Measurements from ENCODE around the gene CD5L.

CD5L gene

DNA sequence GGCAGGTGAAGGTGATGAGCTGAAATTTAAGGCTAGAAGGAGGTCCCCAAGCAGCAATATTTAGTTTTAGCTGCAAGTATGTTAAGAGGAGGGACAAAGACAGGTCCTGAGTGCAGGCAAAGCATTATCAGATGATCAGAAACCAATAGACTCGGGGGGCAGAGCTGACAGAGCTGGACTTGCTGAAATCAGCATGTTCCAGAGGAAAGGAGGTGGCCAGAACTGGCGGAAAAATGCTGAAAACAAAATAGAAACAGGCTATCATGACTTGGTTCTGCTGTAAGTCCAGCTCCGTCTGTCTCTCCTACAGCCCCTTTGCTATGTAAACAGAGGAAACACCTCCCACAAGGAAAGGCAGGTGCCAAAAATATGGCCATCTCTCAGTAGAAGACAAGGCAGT lies at the start of gene CD5L:
Gene CD5L, minus strand, starts transcription at position 101 of the 400 bp plus-strand sequence. CDS start 107 bp downstream, outside the sequence.
- no peak for DNase-seq (ENCODE audit: low read depth in 1 of 2, low spot score in 1 of 2)

DNA sequence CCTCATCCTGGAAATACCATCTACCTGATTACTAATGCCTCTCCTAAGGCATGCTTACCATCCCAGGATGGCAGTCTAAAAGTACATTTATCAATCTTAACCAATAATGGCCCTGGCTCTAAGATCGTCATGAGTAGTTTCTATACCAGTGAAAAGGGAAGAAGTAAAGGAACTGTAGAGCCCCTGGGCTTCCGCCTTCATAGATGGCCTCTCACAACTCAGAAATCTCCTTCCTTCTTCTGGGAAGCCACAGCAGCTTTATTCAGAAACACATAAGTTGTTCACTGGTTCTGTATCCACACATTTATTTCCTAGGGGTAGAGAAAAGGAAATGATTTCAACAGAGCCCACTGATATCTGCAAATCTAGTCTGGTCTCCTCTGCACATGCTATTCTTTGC lies 41.0 kb upstream of the CD5L start:
- no peak for DNase-seq (ENCODE audit: low read depth in 1 of 2, low spot score in 1 of 2)

DNA sequence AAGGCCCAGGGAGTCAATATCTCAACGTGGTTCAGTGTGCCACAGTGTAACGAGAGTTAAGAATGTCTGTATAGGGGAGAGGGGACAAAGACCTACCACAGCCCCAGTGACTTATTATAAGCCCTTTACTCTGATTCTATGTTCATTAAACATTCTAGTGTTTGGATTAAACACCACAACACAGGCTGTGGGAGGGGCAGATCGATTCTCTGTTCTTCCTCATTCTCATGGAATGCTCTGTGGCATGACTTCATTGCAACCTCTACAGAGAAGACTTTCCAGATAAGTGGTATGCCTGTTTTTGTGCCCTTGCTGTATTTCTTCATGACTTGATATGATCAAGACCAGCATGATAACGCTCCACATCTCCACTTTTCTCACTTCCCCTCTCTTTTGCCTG lies 39.0 kb upstream of the CD5L start:
- no peak for DNase-seq (ENCODE audit: low read depth in 1 of 2, low spot score in 1 of 2)

DNA sequence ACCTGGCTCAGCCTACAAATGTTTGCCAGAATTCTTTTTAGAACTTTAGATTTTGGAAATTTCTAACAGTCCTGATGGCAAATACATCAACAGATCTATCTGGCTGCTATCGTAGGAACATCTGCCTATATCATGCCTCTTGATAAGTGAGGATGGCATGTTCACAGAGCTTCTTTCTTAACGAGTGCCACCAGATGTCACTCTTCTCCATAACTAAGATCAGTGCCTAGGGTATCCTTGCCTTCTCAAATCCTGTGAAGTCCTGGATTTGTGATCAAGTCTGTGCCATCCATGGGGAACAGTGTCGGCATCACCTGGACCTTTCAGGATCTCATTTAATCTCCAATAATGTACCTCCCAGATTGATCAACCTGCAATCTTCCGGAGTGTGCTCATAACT lies 36.5 kb upstream of the CD5L start:
- DNase-seq (ENCODE audit: low read depth in 1 of 2, low spot score in 1 of 2) = no peak

DNA sequence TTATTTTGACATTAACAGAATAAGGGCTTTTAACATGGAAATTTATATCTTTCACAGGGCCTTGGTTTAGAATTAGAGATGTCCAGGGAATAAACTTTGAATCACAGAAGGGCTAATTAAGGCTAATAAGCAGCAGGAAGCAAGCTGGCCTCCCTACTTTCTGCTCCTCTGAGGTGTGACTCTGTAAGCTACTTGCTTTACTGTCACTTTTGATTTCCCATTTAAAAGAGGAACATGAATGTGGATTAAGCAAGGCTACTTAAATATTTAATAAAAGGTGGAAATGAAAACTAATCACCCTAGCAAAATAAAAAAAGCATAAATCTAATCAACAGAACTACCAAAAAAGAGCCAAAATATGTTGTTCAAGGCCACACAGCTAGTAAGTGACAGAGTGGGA lies 28.9 kb upstream of the CD5L start:
- no peak for DNase-seq (ENCODE audit: low read depth in 1 of 2, low spot score in 1 of 2)

DNA sequence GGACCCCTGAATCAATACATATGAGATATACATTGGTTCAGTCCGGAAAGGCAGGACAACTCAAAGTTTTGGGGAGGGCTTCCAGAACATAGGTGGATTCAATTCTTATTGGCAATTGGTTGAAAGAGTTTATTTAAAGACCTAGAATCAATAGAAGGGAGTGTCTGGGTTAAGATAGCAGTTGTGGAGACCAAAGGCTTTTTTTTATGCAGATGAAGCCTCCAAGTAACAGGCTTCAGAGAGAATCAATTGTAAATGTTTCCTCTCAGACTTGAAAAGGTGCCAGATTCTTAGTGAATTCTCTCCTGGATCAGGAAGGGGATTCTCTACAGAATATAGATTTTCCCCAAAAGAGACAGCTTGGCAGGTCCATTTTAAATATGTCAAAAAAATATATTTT lies 27.0 kb upstream of the CD5L start:
- DNase-seq (ENCODE audit: low read depth in 1 of 2, low spot score in 1 of 2) = no peak

DNA sequence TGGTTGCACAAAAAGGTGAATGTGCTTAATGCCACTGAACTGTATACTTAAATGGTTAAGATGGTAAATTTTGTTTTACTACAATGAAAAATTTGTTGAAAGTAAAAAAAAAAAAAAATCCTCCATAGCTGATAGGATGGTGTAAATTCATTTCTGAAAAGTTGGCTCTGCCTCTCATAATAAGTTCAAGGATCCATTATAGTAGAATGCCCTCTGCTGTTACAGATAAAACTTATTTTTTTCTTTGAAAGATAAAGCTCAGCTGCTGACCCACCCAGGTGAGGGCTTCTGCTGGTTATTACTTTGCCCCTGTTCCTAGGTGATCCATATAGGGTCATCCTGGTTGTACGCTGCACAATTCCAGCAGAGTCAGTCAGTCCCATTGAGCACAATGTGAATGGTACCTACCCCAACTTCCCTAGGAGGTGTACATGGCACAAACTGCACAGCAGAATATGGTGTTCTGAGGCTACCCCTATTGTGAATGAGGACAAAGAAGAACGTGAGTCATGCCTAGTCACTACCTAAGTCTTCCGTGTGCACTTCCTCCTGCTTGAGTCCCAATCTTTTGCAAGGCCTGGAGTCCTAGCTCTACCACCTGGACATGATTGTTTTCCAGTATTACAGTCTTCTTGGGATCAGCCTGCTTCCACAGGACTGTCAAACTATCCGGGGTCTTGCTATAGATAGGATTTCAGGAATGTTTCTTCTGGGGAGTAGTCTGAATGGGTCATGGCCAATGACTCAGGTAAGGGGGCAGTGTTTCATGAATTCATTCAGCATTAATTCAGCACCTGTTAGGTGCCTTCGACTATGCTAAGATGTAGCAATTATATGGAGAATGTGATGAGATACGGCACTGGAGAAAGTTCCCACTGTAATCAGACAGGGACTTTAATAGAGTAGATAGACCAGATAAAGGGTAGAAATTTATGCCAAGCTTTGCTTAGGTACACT lies 20.8 kb upstream of the CD5L start:
- DNase-seq (ENCODE audit: low read depth in 1 of 2, low spot score in 1 of 2) = no peak

DNA sequence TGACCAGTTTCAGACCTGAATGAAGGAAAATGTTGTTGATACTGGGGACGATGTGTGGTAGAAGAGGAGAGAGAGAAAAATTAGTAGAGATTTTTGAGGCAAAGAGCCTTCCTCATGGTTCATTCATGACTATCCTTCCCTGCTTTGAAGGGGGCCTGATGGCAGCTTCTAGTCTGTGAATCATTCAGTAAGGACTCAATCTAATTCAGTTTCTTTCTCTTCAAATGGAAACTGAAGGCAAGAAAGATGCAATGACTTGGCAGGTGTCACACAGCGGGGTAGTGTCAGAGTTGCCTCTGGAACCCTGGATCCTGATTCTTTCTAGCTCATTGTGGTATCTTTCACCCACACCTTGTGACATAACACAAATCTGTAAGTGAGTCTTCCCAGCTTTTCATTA lies 14.9 kb upstream of the CD5L start:
- DNase-seq (ENCODE audit: low read depth in 1 of 2, low spot score in 1 of 2) = no peak

DNA sequence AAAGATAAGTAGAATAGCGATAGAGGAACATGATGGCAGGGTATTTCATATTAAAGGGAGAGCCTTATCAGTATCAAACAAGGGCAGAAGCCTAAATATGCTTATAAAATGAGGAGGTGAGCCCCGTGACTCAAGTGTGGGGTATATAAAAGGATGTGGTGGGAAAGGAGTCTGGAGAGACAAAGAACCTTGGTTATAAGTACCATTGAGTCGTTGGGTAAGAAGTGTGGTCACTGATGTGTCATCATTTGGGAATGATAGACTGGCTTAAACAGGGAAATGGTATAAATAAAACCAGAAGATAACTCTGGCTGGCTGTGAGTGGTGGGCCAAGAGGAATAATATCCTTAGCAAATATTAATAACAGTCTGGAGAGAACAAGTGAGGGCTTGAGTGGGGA lies 10.9 kb upstream of the CD5L start:
- no peak for DNase-seq (ENCODE audit: low read depth in 1 of 2, low spot score in 1 of 2)

DNA sequence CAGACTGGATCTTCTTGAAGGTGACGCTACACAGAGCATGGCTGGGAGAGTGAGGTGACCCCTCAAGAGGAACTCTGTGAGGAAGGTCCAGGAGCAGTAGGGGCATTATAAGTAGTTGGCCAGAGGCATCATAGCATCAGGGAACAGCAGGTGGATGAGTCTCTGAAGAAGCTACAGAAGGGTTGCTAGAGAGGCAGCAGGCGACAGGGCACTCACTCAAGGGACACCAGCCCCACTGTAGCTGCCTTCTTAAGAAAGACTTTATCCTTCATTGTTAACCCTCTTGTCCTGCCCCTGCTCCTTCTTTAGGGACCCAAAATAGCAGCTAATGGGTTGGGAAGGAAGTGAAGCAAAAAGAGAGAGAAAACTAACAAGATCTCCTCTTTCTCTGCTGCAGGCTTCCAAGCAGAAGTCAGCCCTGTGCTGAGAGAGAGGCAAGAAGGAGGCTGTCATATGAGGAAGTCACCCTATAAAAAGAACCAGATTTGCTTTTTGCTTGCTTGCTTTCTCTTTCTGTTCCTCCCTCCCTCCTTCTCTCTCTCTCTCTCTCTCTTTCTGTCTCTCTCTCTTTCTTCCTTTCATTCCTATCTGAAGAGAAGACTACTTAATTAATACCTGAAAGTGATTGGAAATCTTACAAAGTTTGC lies 7.7 kb upstream of the CD5L start:
- no peak for DNase-seq (ENCODE audit: low read depth in 1 of 2, low spot score in 1 of 2)

DNA sequence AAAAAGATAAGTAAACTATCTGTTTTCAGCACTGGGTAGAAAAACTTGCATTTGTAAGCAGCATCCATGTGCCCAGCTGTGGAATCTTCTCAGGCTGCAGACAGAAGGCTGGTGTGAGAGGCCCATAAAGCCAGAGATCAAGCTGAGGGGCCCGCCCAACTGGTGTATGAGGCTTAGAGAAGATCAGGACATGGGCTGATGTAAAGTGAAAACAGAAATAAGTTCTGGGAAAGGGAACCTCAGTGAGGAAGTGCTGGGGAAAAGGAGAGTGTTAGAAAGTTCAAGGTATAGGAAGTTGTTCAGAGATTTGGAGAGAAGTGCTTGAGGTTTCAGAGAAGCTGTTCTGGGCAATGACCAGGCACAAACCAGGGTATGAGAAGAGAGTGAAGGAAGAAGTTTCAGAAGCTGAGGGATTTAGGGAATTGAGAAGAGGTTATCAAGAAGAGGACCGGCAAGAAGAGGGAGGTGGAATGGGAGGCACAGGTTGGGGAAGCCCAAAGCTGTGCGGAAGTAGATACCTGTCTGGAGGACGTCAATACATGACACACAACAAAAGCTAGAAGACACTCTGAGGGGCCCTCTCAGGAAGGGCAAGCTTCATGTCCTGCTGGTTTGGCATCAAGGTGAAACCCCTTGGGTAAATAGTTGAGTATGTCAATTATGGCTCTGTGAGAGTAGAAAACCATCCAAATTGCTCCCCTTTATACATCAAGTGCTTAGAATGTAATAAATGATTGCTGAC lies 2.7 kb upstream of the CD5L start:
- DNase-seq (ENCODE audit: low read depth in 1 of 2, low spot score in 1 of 2) = no peak

DNA sequence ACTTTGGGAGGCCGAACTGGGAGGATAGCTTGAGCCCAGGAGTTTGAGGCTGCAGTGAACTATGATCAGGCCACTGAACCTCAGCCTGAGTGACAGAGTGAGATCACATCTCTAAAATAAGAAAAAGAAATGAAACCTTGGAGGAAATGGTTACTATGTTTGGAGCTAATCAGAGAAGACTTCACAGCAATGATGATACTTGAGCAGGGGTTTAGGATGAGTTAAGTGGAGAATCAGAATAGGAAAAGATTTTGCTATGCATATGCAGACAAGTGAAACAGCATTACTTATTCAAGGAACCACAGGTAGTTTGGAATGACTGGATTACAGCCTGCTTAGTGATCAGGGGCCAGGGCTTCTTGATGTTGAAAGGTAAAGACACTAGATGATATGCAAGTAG lies 1.3 kb upstream of the CD5L start:
- no peak for DNase-seq (ENCODE audit: low read depth in 1 of 2, low spot score in 1 of 2)

DNA sequence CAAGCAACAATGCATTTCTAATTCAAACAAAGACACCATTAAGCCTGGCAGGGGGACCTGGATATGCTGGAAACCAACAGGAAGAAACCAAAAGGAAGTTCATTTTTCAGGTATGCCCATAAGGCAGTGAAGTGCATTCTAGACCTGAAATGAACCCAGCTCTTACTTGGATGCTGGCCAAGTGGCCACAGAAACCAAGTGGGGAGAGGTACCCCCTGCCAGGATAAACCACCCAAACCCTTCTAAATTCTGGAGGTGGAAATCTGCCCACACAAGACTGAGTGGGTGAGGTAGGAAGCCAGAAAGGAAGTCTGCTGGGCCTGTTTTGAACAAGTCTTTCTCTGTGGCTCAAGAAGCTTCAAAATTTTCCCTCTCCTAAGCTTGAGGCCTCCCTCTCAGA lies 2.6 kb downstream of the CD5L start:
- no peak for DNase-seq (ENCODE audit: low read depth in 1 of 2, low spot score in 1 of 2)

DNA sequence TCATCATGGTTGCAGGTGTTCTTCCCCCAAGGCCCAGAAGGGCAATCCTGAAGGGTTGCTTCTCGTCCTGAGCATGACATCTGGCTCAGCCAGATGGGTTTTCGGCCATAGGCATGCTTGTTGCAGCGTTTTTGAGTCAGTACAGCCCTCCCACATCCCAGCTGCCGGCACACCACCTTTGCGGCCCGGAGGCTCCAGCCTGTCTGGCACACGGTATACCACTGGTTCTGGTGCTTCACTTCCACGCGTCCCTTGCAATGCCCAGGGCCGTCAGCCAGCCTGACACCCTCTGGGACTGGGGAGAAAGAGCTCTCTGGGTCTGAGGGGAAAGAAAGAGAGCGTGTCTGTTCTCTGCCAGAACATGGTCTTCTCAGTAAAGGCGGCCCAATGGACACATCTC lies 7.2 kb downstream of the CD5L start:
- DNase-seq (ENCODE audit: low read depth in 1 of 2, low spot score in 1 of 2) = no peak

DNA sequence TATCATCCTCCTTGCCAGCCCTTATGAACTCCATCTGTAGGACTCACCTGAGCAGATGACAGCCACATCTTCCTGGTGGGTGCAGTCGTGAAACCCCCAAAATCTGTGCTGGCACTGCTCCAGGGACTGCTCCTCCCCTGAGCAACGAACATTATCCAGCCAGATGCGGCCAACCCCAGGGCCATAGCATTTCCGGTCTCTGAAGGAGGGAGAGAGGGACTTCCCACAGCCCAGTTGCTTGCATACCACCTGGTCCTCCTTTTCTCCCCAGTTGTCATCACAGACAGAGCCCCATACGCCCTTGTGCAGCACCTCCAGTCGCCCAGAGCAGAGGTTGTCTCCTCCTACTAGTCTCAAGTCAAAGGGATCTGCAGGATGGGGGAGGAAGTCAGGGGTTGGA lies 8.5 kb downstream of the CD5L start:
- no peak for DNase-seq (ENCODE audit: low read depth in 1 of 2, low spot score in 1 of 2)

DNA sequence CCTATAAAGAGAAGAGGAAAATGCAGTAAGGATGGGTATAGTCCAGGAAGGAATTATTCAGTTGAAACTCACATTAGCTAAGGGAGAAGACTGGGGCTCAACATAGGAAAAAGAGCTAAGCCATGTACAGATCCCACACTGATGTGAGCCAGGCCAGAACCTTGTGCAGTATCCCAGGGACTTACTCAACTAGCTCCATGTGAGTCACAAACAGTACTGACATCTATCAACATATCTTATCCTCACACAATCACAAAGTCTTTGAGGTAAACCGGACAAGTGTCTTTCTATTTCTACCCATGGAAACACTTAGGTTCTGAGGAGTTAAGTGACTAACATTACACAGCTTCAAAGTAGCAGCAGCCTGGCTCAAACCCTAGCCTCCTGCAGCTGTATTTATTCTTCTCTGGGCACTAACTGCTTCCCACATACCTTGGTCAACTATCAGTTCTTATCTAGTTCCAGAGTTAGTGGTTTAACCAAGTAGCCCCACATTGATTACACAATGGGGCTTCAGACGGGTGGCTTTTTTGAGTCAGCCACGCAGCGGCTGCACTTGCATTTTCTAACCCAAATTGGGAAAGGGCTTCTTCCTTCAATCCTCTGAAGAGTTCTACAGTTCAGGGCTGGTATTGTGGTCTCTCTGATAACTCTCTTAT lies 9.5 kb downstream of the CD5L start:
- DNase-seq (ENCODE audit: low read depth in 1 of 2, low spot score in 1 of 2) = no peak

DNA sequence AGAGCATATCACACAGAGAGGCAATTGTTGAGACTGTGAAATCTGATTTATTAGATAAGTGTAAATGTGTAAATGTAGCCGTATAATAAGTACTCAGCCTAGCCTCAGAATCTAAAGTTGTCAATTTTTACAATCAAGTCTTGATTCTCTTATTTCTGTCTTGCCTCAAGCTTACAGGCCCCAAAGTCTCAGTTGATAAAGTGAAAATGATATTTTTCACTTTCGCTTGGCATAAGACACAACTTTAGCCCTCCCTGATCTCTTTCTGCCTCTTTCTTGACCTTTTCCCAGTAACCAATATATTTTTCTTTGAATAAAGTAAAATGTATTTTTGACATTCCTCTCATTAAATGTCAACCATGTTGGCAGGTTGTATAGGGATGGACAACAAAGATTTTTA lies 10.7 kb downstream of the CD5L start:
- no peak for DNase-seq (ENCODE audit: low read depth in 1 of 2, low spot score in 1 of 2)

DNA sequence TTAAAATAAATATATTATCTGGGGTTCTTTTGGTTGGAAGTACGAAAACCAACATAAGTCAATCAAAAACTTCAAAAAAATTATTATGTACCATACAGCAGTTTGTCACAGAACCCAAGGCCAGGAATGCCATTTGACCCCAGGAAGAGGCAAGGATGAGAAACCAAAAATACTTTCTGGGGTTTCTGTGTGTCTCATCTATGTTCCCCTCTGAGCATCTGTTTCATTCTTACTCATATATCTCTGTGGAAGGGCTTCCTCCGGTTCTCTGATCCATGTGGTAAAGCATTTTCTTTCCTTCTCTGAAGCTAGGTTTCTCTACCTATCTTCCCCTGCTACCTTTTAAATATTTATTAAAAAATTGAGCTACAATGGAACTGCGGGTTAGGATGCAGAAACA lies 11.9 kb downstream of the CD5L start:
- no peak for DNase-seq (ENCODE audit: low read depth in 1 of 2, low spot score in 1 of 2)

DNA sequence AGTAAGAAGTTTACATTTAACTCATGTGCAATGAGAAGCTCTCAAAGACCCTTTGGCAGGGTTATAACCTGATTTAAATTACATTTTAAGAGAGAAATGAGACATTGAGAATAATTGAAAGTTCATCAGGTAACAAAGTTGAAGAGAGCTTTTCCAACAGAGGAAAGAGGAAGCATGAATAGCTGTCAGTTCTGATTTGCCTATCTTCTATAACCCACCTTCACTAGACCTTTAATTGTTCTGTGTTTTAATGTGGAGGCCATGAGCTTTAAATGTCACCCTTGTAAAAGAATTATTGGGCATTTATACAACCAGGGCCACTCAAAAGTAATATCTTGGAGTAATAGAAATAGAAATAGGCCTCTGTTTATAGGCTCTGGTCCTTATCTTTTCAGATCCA lies 12.4 kb downstream of the CD5L start:
- DNase-seq (ENCODE audit: low read depth in 1 of 2, low spot score in 1 of 2) = no peak

DNA sequence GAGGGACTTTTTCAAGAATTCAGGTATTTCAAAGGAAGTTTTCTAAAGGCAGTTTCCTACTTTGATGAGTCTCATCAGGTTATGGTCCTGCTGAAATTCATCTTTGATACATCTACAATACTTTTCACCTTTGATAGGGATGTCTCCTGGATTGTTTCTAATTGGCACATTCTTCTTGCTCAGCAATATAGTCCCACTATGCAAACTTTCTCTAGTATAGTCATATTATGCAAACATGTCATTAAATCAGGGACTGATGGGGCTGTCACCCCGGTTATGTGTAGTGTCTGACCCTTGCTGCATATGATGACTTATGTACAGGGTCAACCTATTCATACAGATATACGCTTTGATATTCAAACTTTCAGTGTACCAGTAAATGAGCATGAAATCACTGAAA lies 21.3 kb downstream of the CD5L start:
- no peak for DNase-seq (ENCODE audit: low read depth in 1 of 2, low spot score in 1 of 2)

DNA sequence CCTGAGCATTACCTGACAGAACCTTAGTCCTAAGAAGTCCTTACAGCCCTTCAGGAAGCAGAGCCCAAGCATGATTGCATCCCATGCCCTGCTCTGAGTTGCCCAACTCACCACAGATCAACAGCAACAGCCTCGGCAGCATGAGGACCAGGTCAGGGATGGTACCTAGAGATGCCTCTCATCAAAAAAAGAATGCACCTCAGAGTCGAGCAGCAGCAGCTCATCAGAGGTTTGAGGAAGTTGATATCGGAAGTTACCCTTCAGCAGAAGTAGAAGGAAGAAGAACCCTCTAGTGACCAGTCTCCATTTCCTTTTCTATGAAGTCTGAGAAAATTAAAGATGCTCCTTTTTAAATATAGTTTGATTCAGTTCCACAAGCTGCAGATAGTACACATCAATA lies 21.7 kb downstream of the CD5L start, which contains the start of gene FCRL1:
Gene FCRL1, minus strand, starts transcription at position 225 of the 400 bp plus-strand sequence. Its CDS starts 83 bp downstream, at position 142.
- DNase-seq (ENCODE audit: low read depth in 1 of 2, low spot score in 1 of 2) = no peak
